Activated gamma-delta T cell (primary cell): ENCODE results near the gene KAT6B.
"Not testable (repeated sequence)": the region's sequence is repeated elsewhere in the genome, so short reads cannot be mapped to it uniquely, and the experiment has no call there.

ENCODE experiments used
- DNase-seq: peaks from one replicate; lab custom pipeline; 2025; lab: John Stamatoyannopoulos, UW

KAT6B gene

DNA sequence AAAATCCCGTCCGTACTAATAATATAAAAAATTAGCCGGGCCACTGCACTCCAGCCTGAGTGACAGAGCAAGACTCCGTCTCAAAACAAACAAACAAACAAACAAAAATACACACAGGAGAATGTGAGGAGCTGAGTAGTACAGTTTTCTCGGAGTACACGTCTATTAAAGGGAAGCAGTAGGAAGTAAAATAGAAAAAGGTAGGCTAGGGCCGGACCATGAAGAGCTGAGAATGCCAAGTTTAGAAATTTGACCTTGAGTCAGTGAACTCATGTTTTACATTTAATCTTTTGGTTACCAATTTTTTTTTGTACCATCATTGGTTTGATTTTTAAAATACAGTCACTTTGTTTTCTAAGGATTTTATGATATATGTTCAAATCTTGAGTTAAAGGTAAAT, 64.1 kb downstream of the KAT6B start:
- DNase-seq, result no peak

DNA sequence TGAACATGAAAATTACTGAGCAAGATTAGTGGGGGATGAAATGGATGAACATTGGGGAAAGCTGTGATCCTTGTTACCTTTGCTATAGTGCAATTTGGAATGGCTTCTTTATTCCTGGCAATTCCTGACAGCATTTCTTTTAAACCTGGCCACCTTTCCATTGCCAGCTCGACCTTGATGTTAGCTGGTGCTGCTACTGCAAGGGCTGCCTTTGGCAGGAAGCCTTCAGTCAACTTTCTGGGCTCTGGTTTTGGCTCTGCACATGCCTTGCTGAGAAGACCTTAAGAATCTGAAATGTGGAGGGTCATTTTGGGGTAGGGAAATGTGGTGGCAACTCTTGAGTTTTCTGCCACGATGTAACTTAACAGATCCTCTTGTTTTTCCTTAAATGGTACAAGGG, 64.7 kb downstream of the KAT6B start:
- DNase-seq, result no peak

GRCh38 chr10:74892839-74893238, 66.4 kb downstream of the KAT6B start:
- no peak for DNase-seq

- not testable (repeated sequence) for DNase-seq
Observed at GRCh38 chr10:74893329-74893728, 66.9 kb downstream of the KAT6B start.

DNA sequence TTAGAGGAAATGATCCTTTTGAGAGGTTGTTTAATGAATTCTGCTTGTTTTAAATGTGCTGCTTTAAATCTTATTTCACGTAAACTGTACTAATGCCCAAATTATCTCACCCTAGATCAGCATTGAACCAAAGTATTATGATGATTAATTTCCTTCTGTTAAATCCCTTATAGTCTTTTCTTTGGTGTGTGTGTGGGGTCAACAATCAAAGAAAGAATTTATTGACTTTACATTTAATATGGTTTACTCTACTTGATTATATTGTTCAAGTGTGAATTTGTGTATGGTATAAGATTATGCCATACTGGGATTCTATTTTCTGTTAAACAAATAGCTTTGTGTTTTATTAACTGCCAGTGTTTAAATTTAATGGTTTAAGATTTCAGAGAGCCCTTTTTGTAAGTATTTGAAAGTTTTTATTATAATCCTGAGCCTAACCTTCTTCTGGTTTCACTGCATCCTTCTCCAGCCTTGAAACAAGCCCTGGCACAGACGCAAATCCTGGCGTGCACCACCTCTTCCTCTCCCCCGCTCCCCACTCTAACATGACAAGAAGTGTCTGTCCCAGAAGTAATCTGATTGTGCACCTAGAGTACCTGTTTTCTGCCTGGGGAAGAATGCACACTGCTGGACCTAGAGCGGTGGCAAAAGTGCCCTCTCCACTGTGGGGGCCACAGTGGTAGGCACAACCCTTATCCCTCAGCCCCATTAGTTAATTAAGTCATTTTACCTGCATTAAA, 70.6 kb downstream of the KAT6B start:
- DNase-seq, result no peak

- DNase-seq, result no peak
Observed at GRCh38 chr10:74898201-74898976, 72.0 kb downstream of the KAT6B start.

DNA sequence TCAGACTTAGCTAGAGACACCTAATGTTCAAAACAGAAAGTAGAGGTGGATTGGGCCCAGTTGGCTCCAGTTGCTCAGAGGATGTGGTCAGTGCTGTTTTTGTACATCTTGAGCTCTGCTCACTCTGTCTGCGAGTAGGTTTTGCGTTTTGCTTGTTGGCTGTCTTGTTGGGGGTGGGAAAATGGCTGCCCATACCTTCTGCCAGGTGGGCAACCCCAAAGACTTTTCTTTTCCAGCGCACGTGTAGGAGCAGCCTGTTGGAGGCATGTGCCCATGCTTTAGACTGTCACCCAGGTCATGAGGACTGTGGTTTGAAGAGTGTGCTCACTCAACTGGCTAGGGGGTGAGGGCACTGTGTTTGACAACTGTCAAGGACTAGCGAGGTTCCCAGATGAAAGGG, 73.9 kb downstream of the KAT6B start:
- no peak for DNase-seq

DNA sequence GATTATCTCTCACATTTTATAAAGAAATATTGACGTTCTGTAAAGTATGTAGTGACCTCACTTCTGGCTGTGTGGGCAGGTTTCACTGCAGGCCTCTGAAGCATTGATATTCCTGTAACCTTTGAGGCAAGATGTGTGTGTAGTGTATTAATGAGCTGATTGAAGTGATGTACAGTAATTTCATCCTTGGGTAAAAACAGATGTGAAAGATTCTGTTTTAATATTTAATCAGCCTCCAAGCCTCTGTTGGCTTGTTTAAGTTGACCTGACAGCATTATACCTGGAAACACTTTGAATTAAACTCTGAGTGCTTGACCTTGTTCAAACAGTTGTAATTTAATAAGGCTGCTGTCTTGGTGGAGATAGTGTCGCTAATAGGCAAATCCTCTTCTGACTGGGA, 74.9 kb downstream of the KAT6B start:
- no peak for DNase-seq

GRCh38 chr10:74901867-74902450, 75.6 kb downstream of the KAT6B start:
- no peak for DNase-seq

DNA sequence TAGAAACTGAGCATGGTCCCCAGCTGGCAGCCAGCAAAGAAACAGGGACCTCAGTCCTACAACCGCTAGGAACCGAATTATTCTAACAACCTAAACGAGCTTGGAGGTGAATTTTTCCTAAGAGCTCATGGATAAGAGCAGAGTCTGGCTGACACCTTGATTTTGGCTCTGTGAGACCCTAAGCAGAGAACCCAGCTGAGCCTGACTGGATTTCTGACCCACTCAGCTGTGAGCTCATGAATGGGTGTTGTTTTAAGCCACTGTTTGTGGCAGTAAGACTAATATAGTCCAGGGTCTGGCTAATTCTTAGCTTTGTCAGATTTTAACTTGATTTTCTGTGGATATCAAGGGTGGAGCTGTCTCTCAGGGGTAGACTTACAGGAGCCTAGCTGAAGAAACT, 77.1 kb downstream of the KAT6B start:
- DNase-seq, result no peak

GRCh38 chr10:74906611-74907198, 80.3 kb downstream of the KAT6B start:
- no peak for DNase-seq

DNA sequence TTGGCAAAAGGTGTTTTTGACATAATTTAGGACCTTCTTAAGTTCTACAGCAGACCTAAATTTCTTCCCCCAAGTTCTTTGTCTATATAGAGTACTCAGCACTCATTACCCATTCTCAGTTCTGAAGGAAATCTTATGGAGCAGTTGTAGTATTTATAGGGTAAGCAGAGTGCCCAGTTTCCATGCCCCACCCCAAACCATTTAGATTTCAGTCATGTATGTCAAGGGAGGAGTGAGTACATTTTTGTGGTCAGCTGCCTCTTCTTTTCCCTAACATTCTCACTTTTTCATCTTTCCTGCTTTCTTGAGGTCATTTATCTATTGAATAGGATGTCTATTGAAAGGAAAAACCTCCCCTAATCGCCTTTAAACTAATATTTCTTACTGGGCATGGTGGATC, 83.3 kb downstream of the KAT6B start:
- no peak for DNase-seq

DNA sequence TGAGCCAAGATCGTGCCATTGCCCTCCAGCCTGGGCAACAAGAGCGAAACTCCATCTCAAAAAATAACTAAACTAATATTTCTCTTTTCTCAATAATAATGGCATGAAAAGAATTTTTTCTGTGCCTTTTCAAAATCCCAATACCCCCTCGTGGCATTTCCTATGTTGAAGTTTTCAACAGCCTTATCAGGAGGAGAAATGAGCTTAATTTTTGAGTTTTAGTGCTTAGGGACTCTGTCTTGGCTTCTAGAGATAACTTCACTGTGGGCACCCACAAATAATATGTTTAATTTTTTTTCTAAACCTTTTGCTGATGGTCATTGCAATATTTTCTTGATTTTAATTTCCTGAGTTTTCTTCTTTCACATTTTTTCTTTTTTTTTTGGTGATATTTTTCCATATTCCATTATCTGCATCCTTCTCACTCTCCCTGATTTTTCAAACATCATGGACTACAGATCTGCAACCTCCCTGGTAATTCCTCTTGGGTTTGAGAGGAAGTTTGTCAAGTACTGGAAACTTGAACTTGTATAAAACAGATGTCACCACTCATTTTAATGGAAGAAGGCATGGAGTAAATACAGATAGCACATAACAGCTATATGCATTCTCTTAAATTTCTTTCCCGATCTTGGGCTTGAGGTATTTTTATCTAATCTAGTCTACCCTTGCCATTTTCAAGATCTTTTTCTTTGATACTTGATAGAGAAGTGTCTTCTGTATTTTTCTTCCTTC, 84.0 kb downstream of the KAT6B start:
- DNase-seq, result no peak

- no peak for DNase-seq
Observed at GRCh38 chr10:74910976-74911350, 84.6 kb downstream of the KAT6B start.

DNA sequence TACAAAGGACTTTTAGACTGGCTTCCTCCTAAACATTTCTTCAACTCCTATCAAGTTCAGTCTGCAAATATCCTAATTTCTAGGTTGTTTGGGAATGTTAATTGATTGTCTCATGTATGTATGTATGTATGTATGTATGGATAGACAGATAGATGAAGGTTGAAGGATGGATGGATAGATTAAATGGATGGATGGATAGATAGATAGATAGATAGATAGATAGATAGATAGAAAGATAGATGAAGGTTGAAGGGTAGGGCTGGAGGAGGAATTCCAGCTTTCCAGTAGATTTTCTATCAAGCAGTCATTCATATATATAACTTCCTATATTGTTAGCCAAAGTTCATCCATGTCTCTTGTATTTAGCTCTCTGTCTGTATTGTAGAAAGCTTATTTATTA, 85.8 kb downstream of the KAT6B start:
- DNase-seq, result no peak

DNA sequence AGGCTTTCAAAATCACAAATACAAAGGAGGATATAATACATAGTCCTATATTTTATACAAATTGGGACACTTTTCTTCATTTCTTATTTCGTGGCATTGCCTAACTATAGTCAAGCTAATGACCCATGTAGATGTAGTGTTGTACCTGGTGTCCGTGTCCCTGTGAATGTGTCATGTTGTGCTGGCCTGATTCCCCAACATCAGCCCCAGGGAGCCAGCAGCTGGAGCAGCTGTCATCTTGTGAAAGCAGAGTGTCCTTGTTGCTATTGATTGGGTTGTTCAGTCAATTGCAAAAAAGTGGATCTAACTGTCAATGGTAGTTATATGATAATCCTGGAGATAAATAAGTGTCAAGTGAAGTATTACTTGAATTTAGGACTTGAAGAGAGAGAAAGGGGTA, 86.3 kb downstream of the KAT6B start:
- no peak for DNase-seq

GRCh38 chr10:74913377-74913979, 87.1 kb downstream of the KAT6B start:
- DNase-seq, result no peak

GRCh38 chr10:74916283-74916682, 89.9 kb downstream of the KAT6B start:
- DNase-seq, result no peak

DNA sequence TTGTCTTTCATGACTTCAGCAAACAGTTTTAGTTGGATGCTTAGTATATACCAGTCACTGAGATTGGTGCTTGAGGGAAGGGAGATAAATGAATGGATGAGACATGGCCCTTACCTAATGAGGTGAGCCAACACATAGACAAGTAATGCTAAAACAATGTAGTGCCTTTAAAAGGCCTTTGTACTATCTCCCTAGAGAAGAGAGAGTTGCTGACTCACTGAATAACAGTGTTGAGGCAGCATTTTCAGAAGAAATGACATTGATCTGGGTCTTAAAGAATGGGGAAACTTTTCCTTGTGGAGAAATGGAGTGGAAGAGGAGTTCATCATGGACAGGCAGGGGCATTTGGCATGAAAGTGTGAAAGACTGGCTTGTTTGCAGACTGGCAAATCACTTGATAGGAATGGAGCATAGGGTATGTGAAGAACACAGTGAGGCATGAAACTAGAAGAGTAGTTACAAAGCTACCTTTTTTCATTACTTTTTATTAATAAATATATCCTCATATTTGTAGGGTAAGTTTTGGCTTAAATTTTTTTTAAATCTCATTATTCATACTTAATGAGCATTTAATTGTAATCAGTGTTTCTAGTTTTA, 91.2 kb downstream of the KAT6B start:
- no peak for DNase-seq

DNA sequence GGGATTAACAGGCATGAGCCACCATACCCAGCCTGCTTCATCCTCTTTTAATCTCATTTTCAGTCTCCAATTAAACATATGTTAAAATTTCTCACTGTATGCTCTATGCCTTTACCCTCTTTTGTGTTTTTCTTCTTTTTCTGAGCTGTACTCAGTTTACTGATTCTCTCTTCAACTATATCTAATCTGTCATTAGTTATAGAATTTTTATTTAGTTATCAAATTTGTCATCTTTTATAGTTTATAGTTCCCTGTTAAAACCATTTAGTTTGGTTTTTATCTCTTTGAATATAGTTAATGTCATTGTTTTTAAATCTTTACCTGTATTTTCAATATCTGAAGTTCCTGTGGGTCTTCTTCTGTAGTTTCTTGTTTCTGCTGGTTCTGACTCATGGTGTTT, 93.3 kb downstream of the KAT6B start:
- DNase-seq, result no peak

GRCh38 chr10:74921070-74921469, 94.7 kb downstream of the KAT6B start:
- DNase-seq, result not testable (repeated sequence)
